AG04450 (cell line): ENCODE data around the gene CHST3. TPM values are rescaled to one million over a fixed set of nuclear protein-coding genes. Genes with fewer than 3 reads are reported as not detected.

Experiments used
- CTCF ChIA-PET: fragments of 300-600, 350-600 bp; formaldehyde crosslinking; extraction: SDS; loops from one replicate; lab custom pipeline; 2022; ENCODE audit warnings: antibody characterized with exemption, inconsistent platforms; lab: Charles Lee
- POLR2A ChIA-PET: fragments of 350-600 bp; formaldehyde crosslinking; extraction: SDS; loops from one replicate; lab custom pipeline; 2021; ENCODE audit warnings: antibody characterized with exemption, inconsistent platforms; lab: Yijun Ruan, JAX
- DNase-seq: peaks from one replicate; pipeline ENCODE4 v3.0.0-alpha.2; 2011; ENCODE audit warnings: low read depth, low spot score
- H3K27ac ChIP-seq: one replicate; pipeline ENCODE4 v1.5.1; 2012; ENCODE audit warnings: low read depth, low read length, control low read depth
- H3K27me3 ChIP-seq: one replicate; pipeline ENCODE4 v1.6.0; 2012; ENCODE audit warnings: low read length; ENCODE audit not compliant: control insufficient read depth, insufficient read depth
- H3K4me3 ChIP-seq: 2 replicates; pipeline ENCODE4 v1.5.1; 2011; ENCODE audit warnings: mild to moderate bottlenecking, low read depth, low read length, control low read depth
- H3K9me3 ChIP-seq: 2 replicates; pipeline ENCODE4 v1.5.1; 2012; ENCODE audit warnings: low read length; ENCODE audit not compliant: control insufficient read depth, insufficient read depth
- CTCF ChIP-seq: IDR thresholded peaks from 2 replicates; pipeline ENCODE4 v1.5.1; 2011; ENCODE audit warnings: low read depth, low read length, control low read depth, inconsistent platforms
- polyA plus RNA-seq: library from polyadenylated mRNA; depleted of rRNA; stranded (reverse); fragments of >200 nt; gene quantifications from 2 replicates; pipeline ENCODE4 v1.2.3, GENCODE V29; 2011

CHST3 gene
- polyA plus RNA-seq, 1 experiment, result 4.6 TPM

GRCh38 chr10:72056932-72057751 lies 92.9 kb downstream of the CHST3 start:
- Histone ChIP-seq H3K27me3 (peaks cover 28% of the 10 kb centered on the region), H3K9me3 (no peaks in the 10 kb centered on the region; the same call in 1 of the 2 replicates), H3K27ac (no peak overlapping the region), H3K4me3 (no peak overlapping the region)
- no peak for TF ChIP-seq CTCF
- ChIA-PET POLR2A (no interaction called here), CTCF (interaction anchor here (0.5 to 3.9 kb wide), 4 partner anchors 8 to 161 kb away, joined by 3 to 32 read pairs (median 4); no protein-coding TSS in a partner anchor)
- no peak for DNase-seq

- CTCF ChIA-PET, result interaction anchor here (1.7 to 3.9 kb wide), 2 partner anchors 9 to 162 kb away, joined by 10 to 32 read pairs; no protein-coding TSS in a partner anchor
- Histone ChIP-seq H3K27ac (no peak overlapping the region), H3K27me3 (peaks cover 28% of the 10 kb centered on the region), H3K4me3 (no peak overlapping the region), H3K9me3 (no peaks in the 10 kb centered on the region; the same call in 1 of the 2 replicates)
- POLR2A ChIA-PET, result no interaction called here
- no peak for TF ChIP-seq CTCF
- no peak for DNase-seq
Observed at GRCh38 chr10:72058347-72058898, 94.2 kb downstream of the CHST3 start.

GRCh38 chr10:72058989-72059842 lies 95.0 kb downstream of the CHST3 start:
- no peak overlapping the region for H3K27ac ChIP-seq
- CTCF ChIA-PET, result interaction anchor here (1.7 to 3.9 kb wide), 2 partner anchors 10 to 163 kb away, joined by 10 to 32 read pairs; no protein-coding TSS in a partner anchor
- DNase-seq, result no peak
- H3K9me3 ChIP-seq, result no peaks in the 10 kb centered on the region
- POLR2A ChIA-PET, result interaction anchor here (0.7 kb wide), 1 partner anchor 170 kb away, joined by 3 read pairs; no protein-coding TSS in a partner anchor
- no peak overlapping the region for H3K4me3 ChIP-seq
- no peak for TF ChIP-seq CTCF
- peaks cover 28% of the 10 kb centered on the region for H3K27me3 ChIP-seq

GRCh38 chr10:72059843-72060822 lies 95.9 kb downstream of the CHST3 start:
- no peak overlapping the region for H3K4me3 ChIP-seq
- H3K27ac ChIP-seq, result no peak overlapping the region
- TF ChIP-seq CTCF, result no peak
- peaks cover 28% of the 10 kb centered on the region for H3K27me3 ChIP-seq
- H3K9me3 ChIP-seq, result no peaks in the 10 kb centered on the region
- ChIA-PET CTCF (interaction anchor here (1.7 to 3.9 kb wide), 2 partner anchors 11 to 164 kb away, joined by 10 to 32 read pairs; no protein-coding TSS in a partner anchor), POLR2A (interaction anchor here (0.7 kb wide), 1 partner anchor 169 kb away, joined by 3 read pairs; no protein-coding TSS in a partner anchor)
- DNase-seq, result no peak
